ENCODE measurements around the gene PRKCA.

DNA sequence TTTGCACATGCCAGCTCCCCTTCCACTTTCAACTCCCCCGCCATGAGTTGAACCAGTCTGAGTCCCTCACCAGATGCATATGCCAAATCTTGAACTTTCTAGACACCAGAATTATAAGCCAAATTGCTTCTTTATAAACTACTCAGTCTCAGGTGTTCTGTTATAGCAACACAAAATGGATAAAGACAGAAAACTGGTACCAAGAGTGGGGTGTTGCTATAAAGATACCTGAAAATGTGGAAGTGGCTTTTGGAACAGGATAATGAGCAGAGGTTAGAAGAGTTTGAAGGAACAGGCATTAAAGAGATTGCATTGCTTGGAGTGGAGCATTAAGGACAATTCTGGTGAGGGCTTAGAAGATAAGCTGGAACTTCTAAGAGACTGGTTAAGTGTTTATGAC, 515.3 kb downstream of the PRKCA start:
- TF ChIP-seq ESRRA (IDR thresholded peaks at IDR 0.05; ENCODE audit: borderline replicate concordance, low read length) (no peak), JUNB (IDR thresholded peaks at IDR 0.05) (no peak), RNF2 (IDR thresholded peaks at IDR 0.05; ENCODE audit: borderline replicate concordance, low read depth) (no peak)
- TF ChIP-seq, protein P1, sequence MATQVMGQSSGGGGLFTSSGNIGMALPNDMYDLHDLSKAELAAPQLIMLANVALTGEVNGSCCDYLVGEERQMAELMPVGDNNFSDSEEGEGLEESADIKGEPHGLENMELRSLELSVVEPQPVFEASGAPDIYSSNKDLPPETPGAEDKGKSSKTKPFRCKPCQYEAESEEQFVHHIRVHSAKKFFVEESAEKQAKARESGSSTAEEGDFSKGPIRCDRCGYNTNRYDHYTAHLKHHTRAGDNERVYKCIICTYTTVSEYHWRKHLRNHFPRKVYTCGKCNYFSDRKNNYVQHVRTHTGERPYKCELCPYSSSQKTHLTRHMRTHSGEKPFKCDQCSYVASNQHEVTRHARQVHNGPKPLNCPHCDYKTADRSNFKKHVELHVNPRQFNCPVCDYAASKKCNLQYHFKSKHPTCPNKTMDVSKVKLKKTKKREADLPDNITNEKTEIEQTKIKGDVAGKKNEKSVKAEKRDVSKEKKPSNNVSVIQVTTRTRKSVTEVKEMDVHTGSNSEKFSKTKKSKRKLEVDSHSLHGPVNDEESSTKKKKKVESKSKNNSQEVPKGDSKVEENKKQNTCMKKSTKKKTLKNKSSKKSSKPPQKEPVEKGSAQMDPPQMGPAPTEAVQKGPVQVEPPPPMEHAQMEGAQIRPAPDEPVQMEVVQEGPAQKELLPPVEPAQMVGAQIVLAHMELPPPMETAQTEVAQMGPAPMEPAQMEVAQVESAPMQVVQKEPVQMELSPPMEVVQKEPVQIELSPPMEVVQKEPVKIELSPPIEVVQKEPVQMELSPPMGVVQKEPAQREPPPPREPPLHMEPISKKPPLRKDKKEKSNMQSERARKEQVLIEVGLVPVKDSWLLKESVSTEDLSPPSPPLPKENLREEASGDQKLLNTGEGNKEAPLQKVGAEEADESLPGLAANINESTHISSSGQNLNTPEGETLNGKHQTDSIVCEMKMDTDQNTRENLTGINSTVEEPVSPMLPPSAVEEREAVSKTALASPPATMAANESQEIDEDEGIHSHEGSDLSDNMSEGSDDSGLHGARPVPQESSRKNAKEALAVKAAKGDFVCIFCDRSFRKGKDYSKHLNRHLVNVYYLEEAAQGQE (IDR thresholded peaks at IDR 0.05), result no peak
- TF ChIP-seq, protein P2, sequence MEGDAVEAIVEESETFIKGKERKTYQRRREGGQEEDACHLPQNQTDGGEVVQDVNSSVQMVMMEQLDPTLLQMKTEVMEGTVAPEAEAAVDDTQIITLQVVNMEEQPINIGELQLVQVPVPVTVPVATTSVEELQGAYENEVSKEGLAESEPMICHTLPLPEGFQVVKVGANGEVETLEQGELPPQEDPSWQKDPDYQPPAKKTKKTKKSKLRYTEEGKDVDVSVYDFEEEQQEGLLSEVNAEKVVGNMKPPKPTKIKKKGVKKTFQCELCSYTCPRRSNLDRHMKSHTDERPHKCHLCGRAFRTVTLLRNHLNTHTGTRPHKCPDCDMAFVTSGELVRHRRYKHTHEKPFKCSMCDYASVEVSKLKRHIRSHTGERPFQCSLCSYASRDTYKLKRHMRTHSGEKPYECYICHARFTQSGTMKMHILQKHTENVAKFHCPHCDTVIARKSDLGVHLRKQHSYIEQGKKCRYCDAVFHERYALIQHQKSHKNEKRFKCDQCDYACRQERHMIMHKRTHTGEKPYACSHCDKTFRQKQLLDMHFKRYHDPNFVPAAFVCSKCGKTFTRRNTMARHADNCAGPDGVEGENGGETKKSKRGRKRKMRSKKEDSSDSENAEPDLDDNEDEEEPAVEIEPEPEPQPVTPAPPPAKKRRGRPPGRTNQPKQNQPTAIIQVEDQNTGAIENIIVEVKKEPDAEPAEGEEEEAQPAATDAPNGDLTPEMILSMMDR (IDR thresholded peaks at IDR 0.05), result no peak
- TF ChIP-seq, protein P3, sequence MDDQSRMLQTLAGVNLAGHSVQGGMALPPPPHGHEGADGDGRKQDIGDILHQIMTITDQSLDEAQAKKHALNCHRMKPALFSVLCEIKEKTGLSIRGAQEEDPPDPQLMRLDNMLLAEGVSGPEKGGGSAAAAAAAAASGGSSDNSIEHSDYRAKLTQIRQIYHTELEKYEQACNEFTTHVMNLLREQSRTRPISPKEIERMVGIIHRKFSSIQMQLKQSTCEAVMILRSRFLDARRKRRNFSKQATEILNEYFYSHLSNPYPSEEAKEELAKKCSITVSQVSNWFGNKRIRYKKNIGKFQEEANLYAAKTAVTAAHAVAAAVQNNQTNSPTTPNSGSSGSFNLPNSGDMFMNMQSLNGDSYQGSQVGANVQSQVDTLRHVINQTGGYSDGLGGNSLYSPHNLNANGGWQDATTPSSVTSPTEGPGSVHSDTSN (IDR thresholded peaks at IDR 0.05), result no peak
